ENCODE data around the gene ZNF782.
"Not testable (repeated sequence)": the region's sequence is repeated elsewhere in the genome, so short reads cannot be mapped to it uniquely, and the experiment has no call there.

ZNF782 gene

GRCh38 chr9:96854651-96855273 is 448 bp upstream of the ZNF782 start:
- no peak for DNase-seq (ENCODE audit: low read depth, low spot score)

GRCh38 chr9:96852676-96853075 is 1.6 kb downstream of the ZNF782 start:
- DNase-seq (ENCODE audit: low read depth, low spot score), result no peak

GRCh38 chr9:96844040-96844439 is 10.3 kb downstream of the ZNF782 start:
- DNase-seq (ENCODE audit: low read depth, low spot score), result no peak

GRCh38 chr9:96818533-96818932 is 35.8 kb downstream of the ZNF782 start:
- no peak for DNase-seq (ENCODE audit: low read depth, low spot score)

GRCh38 chr9:96817973-96818372 is 36.3 kb downstream of the ZNF782 start:
- no peak for DNase-seq (ENCODE audit: low read depth, low spot score)

GRCh38 chr9:96813607-96814006 is 40.7 kb downstream of the ZNF782 start:
- no peak for DNase-seq (ENCODE audit: low read depth, low spot score)

- not testable (repeated sequence) for DNase-seq (ENCODE audit: low read depth, low spot score)
Measured at GRCh38 chr9:96798959-96799358, 55.4 kb downstream of the ZNF782 start.

GRCh38 chr9:96784021-96784420 is 70.3 kb downstream of the ZNF782 start:
- DNase-seq (ENCODE audit: low read depth, low spot score), result no peak

GRCh38 chr9:96782235-96782634 is 72.1 kb downstream of the ZNF782 start:
- no peak for DNase-seq (ENCODE audit: low read depth, low spot score)

GRCh38 chr9:96781552-96781951 is 72.8 kb downstream of the ZNF782 start:
- DNase-seq (ENCODE audit: low read depth, low spot score), result no peak

- no peak for DNase-seq (ENCODE audit: low read depth, low spot score)
Measured at GRCh38 chr9:96779089-96779488, 75.2 kb downstream of the ZNF782 start.

GRCh38 chr9:96777426-96777864 is 76.9 kb downstream of the ZNF782 start:
- DNase-seq (ENCODE audit: low read depth, low spot score), result no peak

- no peak for DNase-seq (ENCODE audit: low read depth, low spot score)
Measured at GRCh38 chr9:96771124-96771523, 83.2 kb downstream of the ZNF782 start.

- DNase-seq (ENCODE audit: low read depth, low spot score), result no peak
Measured at GRCh38 chr9:96769989-96770388, 84.3 kb downstream of the ZNF782 start.

Measured in ELF-1 (cell line).